Measurements from ENCODE around the gene DPEP3. TPM values are rescaled to one million over a fixed set of nuclear protein-coding genes. Genes with fewer than 3 reads are reported as not detected.
"Not testable (repeated sequence)": the region's sequence is repeated elsewhere in the genome, so short reads cannot be mapped to it uniquely, and the experiment has no call there.

DPEP3 gene
- total RNA-seq, 1 donor from 2014 or later = 0.18 TPM

DNA sequence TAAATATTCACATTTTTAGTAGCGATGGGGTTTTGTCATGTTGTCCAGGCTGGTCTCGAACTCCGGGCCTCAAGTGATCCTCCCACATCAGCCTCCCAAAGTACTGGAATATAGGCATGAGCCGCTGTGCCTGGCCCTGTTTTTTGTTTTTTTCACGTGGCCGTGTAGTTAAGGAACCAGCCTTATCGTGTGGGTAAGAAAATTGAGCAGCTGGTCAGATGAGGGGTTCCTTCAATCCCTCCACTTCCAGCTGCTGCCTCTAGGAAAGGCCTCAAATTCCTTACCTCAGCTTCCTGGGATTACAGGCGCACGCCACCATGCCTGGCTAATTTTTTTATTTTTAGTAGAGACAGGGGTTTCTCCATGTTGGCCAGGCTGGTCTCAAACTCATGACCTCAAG is 24.9 kb upstream of the DPEP3 start:
- DNase-seq = no peak
- peak overlapping the region; percentile 86 for H3K27ac ChIP-seq

DNA sequence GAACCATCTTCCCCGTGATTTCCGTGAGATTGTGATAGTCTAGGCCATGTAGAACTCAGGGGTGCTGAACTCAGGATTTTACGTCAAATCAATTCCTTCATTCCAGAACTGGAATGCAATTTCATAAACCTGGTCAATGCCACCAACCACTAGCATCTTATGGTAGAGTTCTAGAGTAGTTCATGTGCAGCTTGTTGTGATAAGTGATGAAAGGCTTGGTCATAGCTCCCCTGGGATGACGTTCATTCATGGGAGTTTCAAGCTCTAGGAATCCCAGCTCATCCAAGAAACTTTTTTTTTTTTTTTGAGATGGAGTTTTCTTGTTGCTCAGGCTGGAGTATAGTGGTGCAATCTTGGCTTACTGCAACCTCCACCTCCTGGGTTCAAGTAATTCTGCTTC is 22.7 kb upstream of the DPEP3 start:
- no peaks in the 10 kb centered on the region for H3K27me3 ChIP-seq (ENCODE audit: low read depth)
- no peaks in the 10 kb centered on the region for H3K9me3 ChIP-seq
- H3K27ac ChIP-seq = no peak overlapping the region
- peaks cover 50% of the 10 kb centered on the region for H3K4me1 ChIP-seq
- intact Hi-C loops (cut with DNase I) = no loop called here
- no peak overlapping the region for H3K4me3 ChIP-seq
- no peak for DNase-seq
- TF ChIP-seq, protein P1, sequence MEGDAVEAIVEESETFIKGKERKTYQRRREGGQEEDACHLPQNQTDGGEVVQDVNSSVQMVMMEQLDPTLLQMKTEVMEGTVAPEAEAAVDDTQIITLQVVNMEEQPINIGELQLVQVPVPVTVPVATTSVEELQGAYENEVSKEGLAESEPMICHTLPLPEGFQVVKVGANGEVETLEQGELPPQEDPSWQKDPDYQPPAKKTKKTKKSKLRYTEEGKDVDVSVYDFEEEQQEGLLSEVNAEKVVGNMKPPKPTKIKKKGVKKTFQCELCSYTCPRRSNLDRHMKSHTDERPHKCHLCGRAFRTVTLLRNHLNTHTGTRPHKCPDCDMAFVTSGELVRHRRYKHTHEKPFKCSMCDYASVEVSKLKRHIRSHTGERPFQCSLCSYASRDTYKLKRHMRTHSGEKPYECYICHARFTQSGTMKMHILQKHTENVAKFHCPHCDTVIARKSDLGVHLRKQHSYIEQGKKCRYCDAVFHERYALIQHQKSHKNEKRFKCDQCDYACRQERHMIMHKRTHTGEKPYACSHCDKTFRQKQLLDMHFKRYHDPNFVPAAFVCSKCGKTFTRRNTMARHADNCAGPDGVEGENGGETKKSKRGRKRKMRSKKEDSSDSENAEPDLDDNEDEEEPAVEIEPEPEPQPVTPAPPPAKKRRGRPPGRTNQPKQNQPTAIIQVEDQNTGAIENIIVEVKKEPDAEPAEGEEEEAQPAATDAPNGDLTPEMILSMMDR (IDR thresholded peaks at IDR 0.05) = no peak
- H3K36me3 ChIP-seq = no peaks in the 10 kb centered on the region
- ATAC-seq = no peak

More for the DNA sequence above, 24.9 kb upstream of the DPEP3 start:
- TF ChIP-seq, protein P1 (IDR thresholded peaks at IDR 0.05) = no peak
- no peaks in the 10 kb centered on the region for H3K36me3 ChIP-seq
- H3K27me3 ChIP-seq (ENCODE audit: low read depth) = no peaks in the 10 kb centered on the region
- H3K9me3 ChIP-seq = no peaks in the 10 kb centered on the region
- intact Hi-C loops (cut with DNase I) = no loop called here
- peak in 1 of 2 donors; percentile 13 for ATAC-seq
- peaks cover 33% of the 10 kb centered on the region for H3K4me1 ChIP-seq
- no peak overlapping the region for H3K4me3 ChIP-seq

GRCh38 chr16:68000450-68000849 is 20.2 kb upstream of the DPEP3 start:
- H3K27ac ChIP-seq = peak overlapping the region; percentile 84
- ATAC-seq = peak; percentile 31 to 37
- peak overlapping the region; percentile 42 for H3K4me3 ChIP-seq
- H3K27me3 ChIP-seq (ENCODE audit: low read depth) = no peaks in the 10 kb centered on the region
- H3K4me1 ChIP-seq = peaks cover 44% of the 10 kb centered on the region
- no peak for DNase-seq
- no peaks in the 10 kb centered on the region for H3K36me3 ChIP-seq
- intact Hi-C loops (cut with DNase I) = no loop called here
- no peaks in the 10 kb centered on the region for H3K9me3 ChIP-seq
- TF ChIP-seq, protein P1 (IDR thresholded peaks at IDR 0.05) = no peak

- TF ChIP-seq, protein P1 (IDR thresholded peaks at IDR 0.05) = no peak
These were observed 19.7 kb upstream of the DPEP3 start for GRCh38 chr16:67999985-68000384.

GRCh38 chr16:67998779-67999688 is 18.7 kb upstream of the DPEP3 start, which contains the start of gene DPEP2:
Gene DPEP2 (minus strand): TSS chr16:67999484. CDS start chr16:67993212, 6,272 bp downstream.
- H3K36me3 ChIP-seq; intact Hi-C loops (cut with DNase I); H3K27me3 ChIP-seq (ENCODE audit: low read depth); H3K9me3 ChIP-seq: not testable (repeated sequence)
- H3K4me1 ChIP-seq = peaks cover 44% of the 10 kb centered on the region
- DNase-seq (peak; percentile 69), ATAC-seq (peak; percentile 86 to 94)
- H3K4me3 ChIP-seq = peak within 1 kb of the TSS; percentile 42
- H3K27ac ChIP-seq = peak within 1 kb of the TSS; percentile 84

More at GRCh38 chr16:67999985-68000384, 19.7 kb upstream of the DPEP3 start:
- DNase-seq (no peak), ATAC-seq (peak; percentile 72 to 74)
- Histone ChIP-seq H3K4me1 (peaks cover 44% of the 10 kb centered on the region), H3K36me3 (no peaks in the 10 kb centered on the region), H3K9me3 (no peaks in the 10 kb centered on the region), H3K4me3 (peak overlapping the region; percentile 42), H3K27me3 (ENCODE audit: low read depth) (no peaks in the 10 kb centered on the region), H3K27ac (peak overlapping the region; percentile 84)
- intact Hi-C loops (cut with DNase I) = no loop called here

- H3K4me3 ChIP-seq; H3K27me3 ChIP-seq (ENCODE audit: low read depth); H3K9me3 ChIP-seq; intact Hi-C loops (cut with DNase I); DNase-seq; H3K36me3 ChIP-seq; ATAC-seq: not testable (repeated sequence)
- Histone ChIP-seq H3K4me1 (peaks cover 52% of the 10 kb centered on the region), H3K27ac (peak overlapping the region; percentile 84)
These were observed 18.0 kb upstream of the DPEP3 start for GRCh38 chr16:67998231-67998778.

All from lower lobe of right lung (tissue), 2 donors.